GM21723 (cell line): Measurements from ENCODE around the gene RYR3.

Experiments used
- ATAC-seq: cut with Tn5 transposase; IDR thresholded peaks from one replicate; pipeline ENCODE4 v1.9.1; 2021; ENCODE audit warnings: mild to moderate bottlenecking, moderate library complexity; ENCODE audit not compliant: unreplicated experiment

Gene RYR3

GRCh38 chr15:33860754-33861153 is 550.0 kb downstream of the RYR3 start:
- ATAC-seq: no peak

DNA sequence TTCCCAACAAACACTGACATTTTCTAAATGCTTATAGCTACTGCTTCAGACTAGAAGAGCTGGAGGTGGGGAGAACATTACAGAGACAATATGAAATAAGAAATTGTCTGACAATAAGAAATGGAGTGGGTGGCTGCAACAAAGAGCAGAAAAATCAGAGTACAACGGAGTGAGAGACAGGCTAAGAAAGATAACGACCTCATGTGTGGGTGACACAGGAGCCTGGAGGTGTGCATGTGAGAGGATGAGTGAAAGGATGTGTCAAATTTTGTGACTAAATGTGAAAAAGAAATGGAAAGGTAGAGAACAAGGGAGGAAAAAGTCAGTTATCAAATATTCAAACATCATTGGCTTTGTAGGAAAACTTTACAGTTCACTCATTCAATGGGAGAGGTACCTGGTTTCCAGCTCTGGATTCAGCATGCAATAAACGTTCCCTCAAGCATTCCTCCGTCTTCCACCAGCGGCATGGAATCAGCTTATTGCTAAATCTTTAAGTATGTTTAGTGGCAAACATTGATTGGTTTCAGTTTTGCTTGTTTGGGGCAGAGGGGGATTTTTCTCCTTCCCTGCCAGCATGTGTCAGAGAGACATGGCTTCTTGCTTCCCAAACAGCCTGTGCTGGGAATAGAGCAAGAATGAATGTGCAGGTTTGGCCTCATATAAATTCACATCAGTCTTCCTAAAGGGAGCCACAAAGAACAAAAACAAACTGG is 553.8 kb downstream of the RYR3 start:
- no peak for ATAC-seq

- no peak for ATAC-seq
Observed at GRCh38 chr15:33865416-33865815, 554.6 kb downstream of the RYR3 start.

DNA sequence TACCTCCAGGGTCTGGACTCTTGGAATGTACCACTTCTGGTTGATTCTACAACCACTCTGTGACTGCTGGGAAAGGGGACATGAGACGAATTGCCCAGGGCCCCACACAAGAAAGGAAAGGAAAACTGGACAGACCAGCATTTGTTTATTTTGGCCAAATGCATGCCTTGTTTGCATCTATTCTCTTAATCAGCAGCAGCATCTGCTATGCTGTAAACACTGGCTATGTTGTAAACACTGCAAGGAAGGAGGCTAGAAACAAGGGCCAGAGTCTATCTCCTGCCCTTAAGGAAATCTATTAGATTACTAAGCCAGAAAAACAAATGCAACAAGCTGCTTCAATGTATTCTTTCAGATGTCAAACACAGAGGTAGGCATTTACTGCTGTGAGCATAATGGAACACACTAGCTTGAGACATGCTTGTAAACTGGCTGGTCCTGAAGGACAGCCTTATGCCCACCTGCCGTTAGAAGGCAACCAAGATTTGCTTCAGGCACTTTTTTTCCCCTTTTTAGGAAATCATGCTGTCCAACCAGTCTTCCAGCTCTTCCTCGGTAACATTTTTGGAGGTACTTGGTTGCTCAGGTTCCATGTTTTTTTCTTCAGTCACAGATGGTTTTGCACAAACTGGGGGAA is 555.5 kb downstream of the RYR3 start:
- ATAC-seq: no peak

DNA sequence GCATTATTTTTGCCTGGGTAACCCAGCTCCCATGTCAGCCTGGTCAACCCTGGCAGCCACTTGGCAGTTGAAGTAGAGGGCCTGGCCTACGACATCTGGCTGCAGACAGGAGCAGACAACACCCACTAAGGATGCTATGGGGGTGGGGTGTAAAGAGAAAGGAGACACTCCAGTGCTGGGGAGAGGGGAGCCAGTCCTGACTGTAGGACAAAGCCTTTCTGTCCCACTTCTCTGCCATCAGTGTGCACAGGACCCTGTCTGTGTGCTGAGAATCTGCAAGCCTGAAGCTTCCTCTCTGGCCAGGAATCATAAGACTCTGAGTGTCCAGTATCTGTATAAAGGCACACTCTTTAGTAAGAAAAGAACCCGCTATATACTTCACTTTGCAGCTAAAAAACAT is 561.2 kb downstream of the RYR3 start:
- no peak for ATAC-seq

DNA sequence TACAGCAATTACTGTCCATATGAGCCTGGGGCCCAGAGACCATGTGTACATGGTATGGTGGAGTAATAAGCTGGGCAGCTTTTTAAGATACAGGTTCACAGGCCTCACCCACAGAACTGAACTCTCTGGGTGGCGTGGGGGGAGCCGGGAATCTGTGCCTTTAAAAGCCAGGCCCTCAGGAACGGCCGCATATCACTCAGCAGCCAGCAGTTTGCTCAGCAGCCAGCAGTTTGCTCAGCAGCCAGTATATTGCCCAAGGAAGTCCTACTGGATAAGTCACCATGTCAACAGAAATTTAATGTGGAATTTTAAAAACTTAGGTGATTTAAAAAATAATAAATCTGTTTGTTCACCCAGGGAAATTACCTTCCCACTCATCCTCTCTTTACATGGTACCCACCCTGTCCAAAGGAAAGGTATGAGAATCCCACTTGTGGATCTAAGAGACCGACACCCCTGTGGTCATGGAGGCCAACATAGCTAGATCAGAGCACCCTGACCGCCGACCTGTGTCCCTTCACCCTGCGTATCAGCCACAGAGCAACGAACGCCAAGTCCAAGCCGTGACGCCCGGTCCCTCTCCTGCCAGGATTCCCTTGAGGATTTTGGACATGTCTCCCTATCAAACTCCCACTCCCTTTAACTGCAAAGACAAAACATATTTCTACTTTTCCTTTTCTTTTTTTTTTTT is 561.8 kb downstream of the RYR3 start:
- ATAC-seq: no peak

- ATAC-seq: no peak
Observed at GRCh38 chr15:33874156-33874555, 563.4 kb downstream of the RYR3 start.

DNA sequence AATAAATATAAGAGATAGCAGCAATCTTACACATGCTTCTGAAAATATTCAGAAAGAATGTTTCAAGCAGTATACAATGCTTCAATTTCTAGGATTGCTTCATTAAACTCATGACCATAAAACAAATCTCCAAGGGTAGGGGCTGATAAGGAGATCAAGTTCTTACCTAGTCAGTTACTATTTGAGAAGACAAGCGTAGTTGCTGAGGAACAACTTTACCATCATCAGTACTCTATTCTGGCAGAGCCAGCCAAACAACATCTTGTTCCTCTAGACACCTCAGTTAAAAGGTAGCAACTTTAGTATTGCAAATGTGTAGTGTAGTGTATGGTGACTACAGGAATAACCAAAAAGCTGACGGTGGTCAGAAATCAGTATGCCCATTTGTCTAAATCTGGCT is 572.2 kb downstream of the RYR3 start:
- ATAC-seq: no peak

DNA sequence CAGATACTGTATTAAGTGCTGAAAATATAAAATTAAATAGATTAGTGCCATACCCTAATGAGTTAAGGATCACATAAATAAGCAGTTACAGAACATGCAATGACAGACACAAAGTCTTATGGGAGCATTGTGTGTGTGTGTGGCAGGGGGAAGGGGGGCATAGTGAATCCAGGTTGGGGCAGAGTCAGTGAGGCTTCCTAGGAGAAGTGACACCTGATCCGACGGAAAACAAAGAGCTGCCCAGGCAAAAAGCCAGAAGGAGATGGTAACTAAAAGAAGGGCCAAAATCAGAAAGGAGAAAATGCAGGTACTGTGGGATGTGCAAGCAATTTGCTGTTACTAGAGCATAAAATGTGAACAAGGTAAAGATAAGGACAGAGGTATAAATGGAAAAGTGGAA is 577.4 kb downstream of the RYR3 start:
- no peak for ATAC-seq

DNA sequence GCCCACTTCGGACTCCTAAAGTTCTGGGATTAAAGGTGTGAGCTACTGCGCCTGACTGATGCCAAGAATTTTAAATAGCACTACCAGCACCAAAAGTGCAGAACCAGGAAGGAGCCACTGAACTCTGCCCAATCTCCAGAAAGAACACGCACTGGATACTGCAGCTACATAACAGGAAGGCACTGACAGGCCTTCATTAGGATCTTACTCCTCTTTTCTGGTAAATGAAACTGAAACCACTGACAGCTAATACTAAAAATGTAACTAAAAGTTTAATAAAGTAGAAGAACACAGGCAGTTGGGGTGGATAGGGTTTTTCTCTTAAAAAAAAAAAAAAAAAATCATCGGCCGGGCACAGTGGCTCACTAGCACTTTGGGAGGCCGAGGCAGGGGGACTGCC is 583.4 kb downstream of the RYR3 start:
- ATAC-seq: no peak

- ATAC-seq: no peak
Observed at GRCh38 chr15:33902043-33902442, 591.3 kb downstream of the RYR3 start.

DNA sequence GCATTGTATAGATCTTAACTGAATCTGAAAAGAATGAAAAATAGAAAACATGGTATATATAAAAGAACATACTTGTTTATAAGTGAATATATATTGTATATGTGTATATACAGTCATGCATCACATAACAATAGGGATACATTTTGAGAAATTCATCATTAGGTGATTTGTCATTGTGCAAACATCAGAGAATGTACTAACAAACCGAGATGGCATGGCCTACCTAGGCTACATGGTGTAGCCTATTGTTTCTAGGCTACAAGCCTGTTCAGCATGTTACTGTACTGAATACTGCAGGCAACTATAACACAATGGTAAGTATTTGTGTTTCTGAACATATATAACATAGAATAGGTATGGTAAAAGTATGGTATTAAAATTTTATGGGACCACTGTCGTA is 592.9 kb downstream of the RYR3 start:
- no peak for ATAC-seq

DNA sequence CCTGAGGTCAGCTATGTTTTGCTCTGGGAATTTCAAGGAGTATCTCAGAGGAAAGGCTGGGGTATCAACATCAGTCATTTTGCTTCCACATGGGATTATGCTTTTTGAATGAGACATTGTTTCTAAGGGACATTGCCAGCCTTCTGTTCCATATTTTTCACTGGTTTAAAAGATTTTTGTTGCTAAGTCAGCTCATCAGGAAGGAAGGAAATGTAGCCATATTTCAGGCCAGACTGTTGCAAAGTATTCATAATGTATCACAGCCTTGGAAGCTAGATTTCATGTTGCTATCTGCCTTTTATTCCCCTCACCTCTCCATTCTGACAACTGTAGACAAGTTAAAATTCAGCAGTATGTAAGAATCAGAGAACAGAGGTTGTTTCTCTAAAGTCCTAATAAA is 596.6 kb downstream of the RYR3 start:
- ATAC-seq: no peak

DNA sequence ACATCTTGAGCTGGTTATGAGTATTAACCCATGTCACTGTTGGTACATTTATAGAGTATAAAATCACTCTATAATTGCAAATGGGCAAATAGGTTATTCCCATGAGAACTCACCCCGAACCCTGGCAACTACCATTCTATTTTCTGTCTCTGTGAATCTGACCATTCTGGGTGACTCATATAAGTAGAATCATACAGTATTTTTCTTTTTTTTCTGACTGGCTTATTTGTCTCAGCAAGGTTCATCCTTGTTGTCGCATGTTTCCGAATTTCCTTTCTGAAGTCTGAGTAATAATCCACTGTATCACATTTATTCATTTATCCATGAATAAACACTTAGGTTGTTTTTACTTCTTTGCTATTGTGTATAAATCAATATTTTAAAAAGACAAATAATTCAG is 597.6 kb downstream of the RYR3 start:
- no peak for ATAC-seq

DNA sequence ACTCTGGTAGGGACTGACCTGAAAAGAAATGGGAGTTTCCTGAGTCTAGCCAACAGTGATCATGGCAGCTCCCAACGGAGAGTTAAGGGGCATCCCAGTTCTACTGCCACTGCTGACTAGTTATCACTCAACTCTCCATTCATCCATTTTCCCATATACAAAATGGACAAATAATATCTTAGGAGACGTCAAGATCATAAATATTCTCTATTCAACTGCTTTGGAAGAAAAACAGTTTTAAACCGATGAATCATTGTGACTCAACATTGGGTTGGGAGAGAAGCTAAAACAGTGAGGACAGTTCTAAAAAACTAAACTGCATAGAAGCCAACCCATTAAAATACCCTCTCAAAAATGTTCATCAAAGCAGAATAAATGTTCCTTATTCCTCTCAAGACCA is 600.0 kb downstream of the RYR3 start:
- no peak for ATAC-seq

GRCh38 chr15:33912326-33912725 is 601.6 kb downstream of the RYR3 start:
- no peak for ATAC-seq

GRCh38 chr15:33913459-33913858 is 602.7 kb downstream of the RYR3 start:
- no peak for ATAC-seq
